Esophagus (tissue), 2 donors: Measurements from ENCODE around the gene FBXW10. TPM values are rescaled to one million over a fixed set of nuclear protein-coding genes. Genes with fewer than 3 reads are reported as not detected.
"Not testable (repeated sequence)": the region's sequence is repeated elsewhere in the genome, so short reads cannot be mapped to it uniquely, and the experiment has no call there.

Experiments
- H3K27ac ChIP-seq, 2 donors: one replicate each; pipeline ENCODE4 v1.5.1; 2013; ENCODE audit warnings: low read depth in 2 of 2, mild to moderate bottlenecking in 2 of 2, inconsistent platforms in 1 of 2, low read length in 1 of 2, moderate library complexity in 1 of 2
- H3K27me3 ChIP-seq, 2 donors: one replicate each; pipeline ENCODE4 v1.6.1; 2013; ENCODE audit warnings: low read length in 2 of 2, control low read depth in 1 of 2, mild to moderate bottlenecking in 1 of 2; ENCODE audit not compliant: insufficient read depth in 2 of 2, control insufficient read depth in 1 of 2
- H3K36me3 ChIP-seq, 2 donors: one replicate each; pipeline ENCODE4 v1.6.1; 2013; ENCODE audit warnings: low read length in 1 of 2; ENCODE audit not compliant: control insufficient read depth in 2 of 2, insufficient read depth in 2 of 2
- H3K4me1 ChIP-seq, 2 donors: one replicate each; pipeline ENCODE4 v1.6.1; 2013; ENCODE audit warnings: low read length in 1 of 2; ENCODE audit not compliant: control insufficient read depth in 2 of 2, insufficient read depth in 2 of 2
- H3K4me3 ChIP-seq, 2 donors: one replicate each; pipeline ENCODE4 v1.5.1; 2013; ENCODE audit warnings: low read length in 2 of 2, mild to moderate bottlenecking in 2 of 2, low read depth in 1 of 2, moderate library complexity in 1 of 2
- H3K9me3 ChIP-seq, 2 donors: one replicate each; pipeline ENCODE4 v1.6.1; 2013; ENCODE audit warnings: mild to moderate bottlenecking in 2 of 2, low read depth in 1 of 2, low read length in 1 of 2, moderate library complexity in 1 of 2; ENCODE audit not compliant: control insufficient read depth in 2 of 2, insufficient read depth in 1 of 2
- WGBS, 2 donors: extraction: QIAGEN DNeasy Blood & Tissue Kit; methylation state at CpG; one replicate each; pipeline ENCODE4 v1.1.7; 2013; 5-methylcytosine and 5-hydroxymethylcytosine counted together
- polyA plus RNA-seq, 2 donors: library from polyadenylated mRNA; stranded (reverse); fragments of 200-250 nt; gene quantifications; one replicate each; pipeline ENCODE4 v1.2.3, GENCODE V29; 2013
- donor health status: healthy with polysubstance abuse.
- donor health status: Bipolar disorder and iron deficiency.

The FBXW10 gene
- polyA plus RNA-seq, 2 donors, result 0.16 to 0.39 TPM

GRCh38 chr17:18721775-18722547 is 21.9 kb upstream of the FBXW10 start:
- 49 to 69% methylated on average over 1 of the region's 12 CpGs for WGBS, 2 donors
- H3K27ac ChIP-seq, result peak overlapping the region in 1 of 2 donors; percentile 22
- not testable (repeated sequence) for H3K9me3 ChIP-seq, H3K4me3 ChIP-seq, H3K4me1 ChIP-seq, H3K36me3 ChIP-seq, H3K27me3 ChIP-seq

GRCh38 chr17:18722612-18723011 is 21.2 kb upstream of the FBXW10 start:
- not testable (repeated sequence) for H3K4me3 ChIP-seq, H3K4me1 ChIP-seq, H3K27me3 ChIP-seq, H3K36me3 ChIP-seq, H3K9me3 ChIP-seq
- WGBS, 2 donors, result 53 to 66% methylated on average over 5 of the region's 5 CpGs
- H3K27ac ChIP-seq, result peak overlapping the region in 1 of 2 donors; percentile 63

- H3K27ac ChIP-seq, H3K4me1 ChIP-seq, H3K9me3 ChIP-seq, H3K36me3 ChIP-seq, H3K4me3 ChIP-seq, H3K27me3 ChIP-seq: not testable (repeated sequence)
- 64 to 80% methylated on average over 1 of the region's 1 CpG for WGBS, 2 donors
Measured at GRCh38 chr17:18723509-18723908, 20.3 kb upstream of the FBXW10 start.

- not testable (repeated sequence) for H3K27ac ChIP-seq, H3K27me3 ChIP-seq, H3K36me3 ChIP-seq, H3K4me3 ChIP-seq, H3K9me3 ChIP-seq, H3K4me1 ChIP-seq
- 70 to 82% methylated on average over 1 of the region's 1 CpG for WGBS, 2 donors
Measured at GRCh38 chr17:18732438-18732837, 11.4 kb upstream of the FBXW10 start.

- 83% methylated on average over 4 of the region's 4 CpGs for WGBS, 2 donors
- H3K4me1 ChIP-seq, result not testable (repeated sequence)
- peak overlapping the region in 1 of 2 donors; percentile 49 for H3K27ac ChIP-seq
Measured at GRCh38 chr17:18733350-18733749, 10.5 kb upstream of the FBXW10 start.

GRCh38 chr17:18739616-18740391 is 4.0 kb upstream of the FBXW10 start:
- not testable (repeated sequence) for H3K36me3 ChIP-seq, H3K27me3 ChIP-seq, H3K27ac ChIP-seq, H3K4me1 ChIP-seq, H3K4me3 ChIP-seq, H3K9me3 ChIP-seq
- WGBS, 2 donors, result 77% methylated on average over 7 of the region's 7 CpGs

More at GRCh38 chr17:18733350-18733749, 10.5 kb upstream of the FBXW10 start:
- H3K36me3 ChIP-seq, H3K9me3 ChIP-seq, H3K27me3 ChIP-seq, H3K4me3 ChIP-seq: not testable (repeated sequence)

- H3K4me3 ChIP-seq, H3K9me3 ChIP-seq, H3K27me3 ChIP-seq, H3K36me3 ChIP-seq, H3K4me1 ChIP-seq: not testable (repeated sequence)
- H3K27ac ChIP-seq, result peak overlapping the region; percentile 58 to 75
- WGBS, 2 donors, result 56 to 73% methylated on average over 2 to 4 of the region's 6 CpGs
Measured at GRCh38 chr17:18741228-18741627, 2.6 kb upstream of the FBXW10 start.

- 68% methylated on average over 3 to 4 of the region's 4 CpGs for WGBS, 2 donors
- H3K4me3 ChIP-seq, H3K4me1 ChIP-seq, H3K9me3 ChIP-seq, H3K27ac ChIP-seq, H3K27me3 ChIP-seq, H3K36me3 ChIP-seq: not testable (repeated sequence)
Measured at GRCh38 chr17:18744726-18745125, 872 bp downstream of the FBXW10 start.

GRCh38 chr17:18746551-18746950 is 2.7 kb downstream of the FBXW10 start:
- H3K9me3 ChIP-seq, H3K27ac ChIP-seq, H3K27me3 ChIP-seq, H3K36me3 ChIP-seq, H3K4me1 ChIP-seq, H3K4me3 ChIP-seq: not testable (repeated sequence)
- WGBS, 2 donors, result 48 to 67% methylated on average over 3 of the region's 3 CpGs

- not testable (repeated sequence) for H3K36me3 ChIP-seq, H3K9me3 ChIP-seq
- WGBS, 2 donors, result 57 to 58% methylated on average over 6 of the region's 6 CpGs
Measured at GRCh38 chr17:18747501-18747900, 3.6 kb downstream of the FBXW10 start.

More at GRCh38 chr17:18747501-18747900, 3.6 kb downstream of the FBXW10 start:
- not testable (repeated sequence) for H3K27me3 ChIP-seq, H3K4me1 ChIP-seq, H3K27ac ChIP-seq, H3K4me3 ChIP-seq
